Left ventricle myocardium inferior (tissue), 1 donor: Measurements from ENCODE around the gene FGFR2. TPM values are rescaled to one million over a fixed set of nuclear protein-coding genes. Genes with fewer than 3 reads are reported as not detected.
"Not testable (repeated sequence)": the region's sequence is repeated elsewhere in the genome, so short reads cannot be mapped to it uniquely, and the experiment has no call there.

Experiments used
- DNase-seq: peaks from one replicate; pipeline ENCODE4 v3.0.0-alpha.2; 2020
- H3K27ac ChIP-seq: fragments of 200-600 bp; replicated peaks from 2 replicates; pipeline ENCODE4 v1.8.0; 2021
- H3K27me3 ChIP-seq: fragments of 200-600 bp; 2 replicates; pipeline ENCODE4 v1.8.0; 2021; ENCODE audit warnings: low read depth
- H3K36me3 ChIP-seq: fragments of 200-600 bp; 2 replicates; pipeline ENCODE4 v1.8.0; 2021
- H3K4me1 ChIP-seq: fragments of 200-600 bp; 2 replicates; pipeline ENCODE4 v1.8.0; 2021
- H3K4me3 ChIP-seq: fragments of 200-600 bp; 2 replicates; pipeline ENCODE4 v1.8.0; 2021; ENCODE audit warnings: mild to moderate bottlenecking, moderate library complexity
- H3K9me3 ChIP-seq: fragments of 200-600 bp; replicated peaks from 2 replicates; pipeline ENCODE4 v1.8.0; 2021
- CTCF ChIP-seq: fragments of 200-600 bp; IDR thresholded peaks from 2 replicates; pipeline ENCODE4 v1.8.0; 2021; ENCODE audit warnings: antibody characterized with exemption, mild to moderate bottlenecking, borderline replicate concordance
- intact Hi-C: fragments of 100-400 bp; cut with micrococcal nuclease; formaldehyde crosslinking; loops from one replicate; pipeline ENCODE4 v1.11.0; 2022
- total RNA-seq: library from RNA; stranded (reverse); fragmentation: NEBNext Ultra II Directional; extraction: Animal tissue kit (Norgen Biotek cat#: 25700); gene quantifications from one replicate; pipeline ENCODE4 v1.2.1, GENCODE V29; 2021
- donor health status: DM: no; HTN: yes; CAD: no; lungs with severe emphysema.

FGFR2 gene
- total RNA-seq, 1 donor from 2014 or later, result 0.36 TPM

GRCh38 chr10:121525251-121526134, 72.8 kb downstream of the FGFR2 start:
- H3K36me3 ChIP-seq, result no peaks in the 10 kb centered on the region

GRCh38 chr10:121524157-121524817, 74.0 kb downstream of the FGFR2 start:
- Histone ChIP-seq H3K4me3 (no peak overlapping the region), H3K4me1 (no peaks in the 10 kb centered on the region)

More at GRCh38 chr10:121525251-121526134, 72.8 kb downstream of the FGFR2 start:
- H3K27ac ChIP-seq, result no peak overlapping the region
- DNase-seq, result no peak
- no peaks in the 10 kb centered on the region for H3K4me1 ChIP-seq
- TF ChIP-seq CTCF, result no peak
- H3K9me3 ChIP-seq, result no peaks in the 10 kb centered on the region
- H3K4me3 ChIP-seq, result no peak overlapping the region
- intact Hi-C loops, result no loop called here
- H3K27me3 ChIP-seq, result peaks cover 50% of the 10 kb centered on the region

GRCh38 chr10:121522831-121523230, 75.4 kb downstream of the FGFR2 start:
- intact Hi-C loops, result no loop called here
- no peak for TF ChIP-seq CTCF
- Histone ChIP-seq H3K27me3 (peaks cover 30% of the 10 kb centered on the region), H3K36me3 (no peaks in the 10 kb centered on the region), H3K4me3 (no peak overlapping the region), H3K4me1 (no peaks in the 10 kb centered on the region), H3K9me3 (no peaks in the 10 kb centered on the region), H3K27ac (no peak overlapping the region)
- no peak for DNase-seq

More at GRCh38 chr10:121524157-121524817, 74.0 kb downstream of the FGFR2 start:
- no peak for DNase-seq
- Histone ChIP-seq H3K27me3 (peaks cover 38% of the 10 kb centered on the region), H3K9me3 (no peaks in the 10 kb centered on the region), H3K36me3 (no peaks in the 10 kb centered on the region), H3K27ac (no peak overlapping the region)
- intact Hi-C loops, result no loop called here
- no peak for TF ChIP-seq CTCF

GRCh38 chr10:121521794-121522556, 76.3 kb downstream of the FGFR2 start:
- Histone ChIP-seq H3K36me3 (no peaks in the 10 kb centered on the region), H3K27me3 (peaks cover 22% of the 10 kb centered on the region), H3K27ac (no peak overlapping the region), H3K4me3 (no peak overlapping the region), H3K4me1 (no peaks in the 10 kb centered on the region), H3K9me3 (no peaks in the 10 kb centered on the region)
- intact Hi-C loops, result no loop called here
- DNase-seq, result no peak
- no peak for TF ChIP-seq CTCF

- H3K27me3 ChIP-seq, H3K27ac ChIP-seq, H3K36me3 ChIP-seq, DNase-seq, H3K4me1 ChIP-seq, intact Hi-C loops, H3K4me3 ChIP-seq, H3K9me3 ChIP-seq: not testable (repeated sequence)
Observed at GRCh38 chr10:121520526-121520925, 77.7 kb downstream of the FGFR2 start.
